WTC11 (cell line): ENCODE data around the gene SPATA46. TPM values are rescaled to one million over a fixed set of nuclear protein-coding genes. Genes with fewer than 3 reads are reported as not detected.

ENCODE experiments used
- ATAC-seq: fragments of 200-7000 bp; cut with Tn5 transposase; 2 replicates; pipeline ENCODE4 v1.10.0; 2021; ENCODE audit warnings: mild to moderate bottlenecking, moderate library complexity
- CTCF ChIA-PET: fragments of 300-600 bp; sonication (Branson Sonifier 250); formaldehyde crosslinking; loops from one replicate; lab custom pipeline; 2021; ENCODE audit warnings: antibody characterized with exemption; lab: Charles Lee
- POLR2A ChIA-PET: fragments of 350-600 bp; sonication (Branson Sonifier 250); formaldehyde crosslinking; loops from one replicate; lab custom pipeline; 2021; ENCODE audit warnings: antibody characterized with exemption; lab: Charles Lee
- DNase-seq: peaks from one replicate; pipeline ENCODE4 v3.0.0; 2021; ENCODE audit warnings: low spot score
- H3K27ac Mint-ChIP-seq: 2 replicates; pipeline ENCODE4 v1.8.0; 2021; ENCODE audit warnings: mixed read lengths
- H3K27me3 Mint-ChIP-seq: 2 replicates; pipeline ENCODE4 v1.8.0; 2021; ENCODE audit warnings: low read depth, mild to moderate bottlenecking, moderate library complexity, mixed read lengths
- H3K36me3 Mint-ChIP-seq: 2 replicates; pipeline ENCODE4 v1.8.0; 2021; ENCODE audit warnings: mixed read lengths
- H3K4me1 Mint-ChIP-seq: 2 replicates; pipeline ENCODE4 v1.8.0; 2022; ENCODE audit warnings: mixed read lengths
- H3K4me3 Mint-ChIP-seq: 2 replicates; pipeline ENCODE4 v1.8.0; 2021; ENCODE audit warnings: mild to moderate bottlenecking, moderate library complexity, mixed read lengths
- H3K9me3 Mint-ChIP-seq: 2 replicates; pipeline ENCODE4 v1.8.0; 2021; ENCODE audit warnings: mixed read lengths
- ATF6 ChIP-seq: sonication (generic); formaldehyde crosslinking; IDR thresholded peaks from 2 replicates; pipeline ENCODE4 v1.8.1; 2023; ENCODE audit warnings: mild to moderate bottlenecking, missing genetic modification reagents
- ELF4 ChIP-seq: sonication (generic); formaldehyde crosslinking; IDR thresholded peaks from 2 replicates; pipeline ENCODE4 v1.8.1; 2022; ENCODE audit warnings: low read depth, mild to moderate bottlenecking, moderate library complexity, missing genetic modification reagents
- GTF2I ChIP-seq: fragments of 250-450 bp; sonication (Bioruptor Pico); conservative IDR thresholded peaks from 2 replicates; pipeline ENCODE4 v1.4.0; 2021; ENCODE audit warnings: mild to moderate bottlenecking
- HMGA2 ChIP-seq: fragments of 250-450 bp; sonication (Bioruptor Pico); IDR thresholded peaks from 2 replicates; pipeline ENCODE4 v1.4.0; 2021; ENCODE audit warnings: mild to moderate bottlenecking, moderate library complexity
- NFE2L1 ChIP-seq: sonication (generic); formaldehyde crosslinking; IDR thresholded peaks from 2 replicates; pipeline ENCODE4 v1.8.1; 2023; ENCODE audit warnings: missing genetic modification reagents
- RELA ChIP-seq: sonication (generic); formaldehyde crosslinking; IDR thresholded peaks from 2 replicates; pipeline ENCODE4 v1.8.1; 2022; ENCODE audit warnings: missing genetic modification reagents, mild to moderate bottlenecking, borderline replicate concordance
- ZBTB21 ChIP-seq: sonication (generic); formaldehyde crosslinking; IDR thresholded peaks from 2 replicates; pipeline ENCODE4 v1.8.1; 2023; ENCODE audit warnings: mild to moderate bottlenecking, missing genetic modification reagents, borderline replicate concordance
- ZNF121 ChIP-seq: sonication (generic); formaldehyde crosslinking; IDR thresholded peaks from 2 replicates; pipeline ENCODE4 v1.8.0; 2023; ENCODE audit warnings: missing genetic modification reagents
- total RNA-seq: library from RNA; stranded (reverse); gene quantifications from 3 replicates; pipeline ENCODE4 v1.2.3, GENCODE V29; 2021
- TF ChIP-seq, protein P1 (sequence below): sonication (generic); formaldehyde crosslinking; IDR thresholded peaks from 2 replicates; pipeline ENCODE4 v1.8.0; 2022; ENCODE audit warnings: missing genetic modification reagents
- TF ChIP-seq, protein P2 (sequence below): fragments of 250-450 bp; sonication (Bioruptor Pico); IDR thresholded peaks from 2 replicates; pipeline ENCODE4 v1.9.0; 2021; ENCODE audit warnings: mild to moderate bottlenecking, borderline replicate concordance
- TF ChIP-seq, protein P3 (sequence below): sonication (generic); formaldehyde crosslinking; IDR thresholded peaks from 2 replicates; pipeline ENCODE4 v1.8.1; 2022; ENCODE audit warnings: low read depth, missing genetic modification reagents, borderline replicate concordance

The SPATA46 gene
- total RNA-seq, 1 experiment from 2014 or later: not detected

GRCh38 chr1:162384116-162384515 lies 7.5 kb upstream of the SPATA46 start:
- CTCF ChIA-PET: interaction anchor here (1.1 to 1.4 kb wide), 3 partner anchors 15 to 328 kb away, joined by 4 to 6 read pairs (median 4); no protein-coding TSS in a partner anchor
- Mint-ChIP-seq H3K4me3 (no peak overlapping the region), H3K27ac (no peak overlapping the region; the same call in 1 of the 2 replicates), H3K4me1 (peaks cover 12% of the 10 kb centered on the region; the same call in 1 of the 2 replicates), H3K9me3 (no peaks in the 10 kb centered on the region), H3K36me3 (peaks cover 23% of the 10 kb centered on the region), H3K27me3 (no peaks in the 10 kb centered on the region)
- DNase-seq (no peak), ATAC-seq (no peak)
- POLR2A ChIA-PET: no interaction called here
- no peak for TF ChIP-seq ZNF121 (CRISPR knock-in tag)
- TF ChIP-seq, protein P1, sequence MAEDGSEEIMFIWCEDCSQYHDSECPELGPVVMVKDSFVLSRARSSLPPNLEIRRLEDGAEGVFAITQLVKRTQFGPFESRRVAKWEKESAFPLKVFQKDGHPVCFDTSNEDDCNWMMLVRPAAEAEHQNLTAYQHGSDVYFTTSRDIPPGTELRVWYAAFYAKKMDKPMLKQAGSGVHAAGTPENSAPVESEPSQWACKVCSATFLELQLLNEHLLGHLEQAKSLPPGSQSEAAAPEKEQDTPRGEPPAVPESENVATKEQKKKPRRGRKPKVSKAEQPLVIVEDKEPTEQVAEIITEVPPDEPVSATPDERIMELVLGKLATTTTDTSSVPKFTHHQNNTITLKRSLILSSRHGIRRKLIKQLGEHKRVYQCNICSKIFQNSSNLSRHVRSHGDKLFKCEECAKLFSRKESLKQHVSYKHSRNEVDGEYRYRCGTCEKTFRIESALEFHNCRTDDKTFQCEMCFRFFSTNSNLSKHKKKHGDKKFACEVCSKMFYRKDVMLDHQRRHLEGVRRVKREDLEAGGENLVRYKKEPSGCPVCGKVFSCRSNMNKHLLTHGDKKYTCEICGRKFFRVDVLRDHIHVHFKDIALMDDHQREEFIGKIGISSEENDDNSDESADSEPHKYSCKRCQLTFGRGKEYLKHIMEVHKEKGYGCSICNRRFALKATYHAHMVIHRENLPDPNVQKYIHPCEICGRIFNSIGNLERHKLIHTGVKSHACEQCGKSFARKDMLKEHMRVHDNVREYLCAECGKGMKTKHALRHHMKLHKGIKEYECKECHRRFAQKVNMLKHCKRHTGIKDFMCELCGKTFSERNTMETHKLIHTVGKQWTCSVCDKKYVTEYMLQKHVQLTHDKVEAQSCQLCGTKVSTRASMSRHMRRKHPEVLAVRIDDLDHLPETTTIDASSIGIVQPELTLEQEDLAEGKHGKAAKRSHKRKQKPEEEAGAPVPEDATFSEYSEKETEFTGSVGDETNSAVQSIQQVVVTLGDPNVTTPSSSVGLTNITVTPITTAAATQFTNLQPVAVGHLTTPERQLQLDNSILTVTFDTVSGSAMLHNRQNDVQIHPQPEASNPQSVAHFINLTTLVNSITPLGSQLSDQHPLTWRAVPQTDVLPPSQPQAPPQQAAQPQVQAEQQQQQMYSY (CRISPR knock-in tag): no peak
- TF ChIP-seq ELF4 (CRISPR knock-in tag): no peak
- no peak for TF ChIP-seq ATF6 (CRISPR knock-in tag)
- no peak for TF ChIP-seq RELA (CRISPR knock-in tag)
- TF ChIP-seq, protein P2, sequence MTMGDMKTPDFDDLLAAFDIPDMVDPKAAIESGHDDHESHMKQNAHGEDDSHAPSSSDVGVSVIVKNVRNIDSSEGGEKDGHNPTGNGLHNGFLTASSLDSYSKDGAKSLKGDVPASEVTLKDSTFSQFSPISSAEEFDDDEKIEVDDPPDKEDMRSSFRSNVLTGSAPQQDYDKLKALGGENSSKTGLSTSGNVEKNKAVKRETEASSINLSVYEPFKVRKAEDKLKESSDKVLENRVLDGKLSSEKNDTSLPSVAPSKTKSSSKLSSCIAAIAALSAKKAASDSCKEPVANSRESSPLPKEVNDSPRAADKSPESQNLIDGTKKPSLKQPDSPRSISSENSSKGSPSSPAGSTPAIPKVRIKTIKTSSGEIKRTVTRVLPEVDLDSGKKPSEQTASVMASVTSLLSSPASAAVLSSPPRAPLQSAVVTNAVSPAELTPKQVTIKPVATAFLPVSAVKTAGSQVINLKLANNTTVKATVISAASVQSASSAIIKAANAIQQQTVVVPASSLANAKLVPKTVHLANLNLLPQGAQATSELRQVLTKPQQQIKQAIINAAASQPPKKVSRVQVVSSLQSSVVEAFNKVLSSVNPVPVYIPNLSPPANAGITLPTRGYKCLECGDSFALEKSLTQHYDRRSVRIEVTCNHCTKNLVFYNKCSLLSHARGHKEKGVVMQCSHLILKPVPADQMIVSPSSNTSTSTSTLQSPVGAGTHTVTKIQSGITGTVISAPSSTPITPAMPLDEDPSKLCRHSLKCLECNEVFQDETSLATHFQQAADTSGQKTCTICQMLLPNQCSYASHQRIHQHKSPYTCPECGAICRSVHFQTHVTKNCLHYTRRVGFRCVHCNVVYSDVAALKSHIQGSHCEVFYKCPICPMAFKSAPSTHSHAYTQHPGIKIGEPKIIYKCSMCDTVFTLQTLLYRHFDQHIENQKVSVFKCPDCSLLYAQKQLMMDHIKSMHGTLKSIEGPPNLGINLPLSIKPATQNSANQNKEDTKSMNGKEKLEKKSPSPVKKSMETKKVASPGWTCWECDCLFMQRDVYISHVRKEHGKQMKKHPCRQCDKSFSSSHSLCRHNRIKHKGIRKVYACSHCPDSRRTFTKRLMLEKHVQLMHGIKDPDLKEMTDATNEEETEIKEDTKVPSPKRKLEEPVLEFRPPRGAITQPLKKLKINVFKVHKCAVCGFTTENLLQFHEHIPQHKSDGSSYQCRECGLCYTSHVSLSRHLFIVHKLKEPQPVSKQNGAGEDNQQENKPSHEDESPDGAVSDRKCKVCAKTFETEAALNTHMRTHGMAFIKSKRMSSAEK (CRISPR knock-in tag): no peak
- no peak for TF ChIP-seq ZBTB21 (CRISPR knock-in tag)
- TF ChIP-seq NFE2L1: no peak

GRCh38 chr1:162383516-162383915 lies 6.9 kb upstream of the SPATA46 start:
- TF ChIP-seq GTF2I: no peak
- TF ChIP-seq, protein P2 (CRISPR knock-in tag): no peak
- TF ChIP-seq, protein P3, sequence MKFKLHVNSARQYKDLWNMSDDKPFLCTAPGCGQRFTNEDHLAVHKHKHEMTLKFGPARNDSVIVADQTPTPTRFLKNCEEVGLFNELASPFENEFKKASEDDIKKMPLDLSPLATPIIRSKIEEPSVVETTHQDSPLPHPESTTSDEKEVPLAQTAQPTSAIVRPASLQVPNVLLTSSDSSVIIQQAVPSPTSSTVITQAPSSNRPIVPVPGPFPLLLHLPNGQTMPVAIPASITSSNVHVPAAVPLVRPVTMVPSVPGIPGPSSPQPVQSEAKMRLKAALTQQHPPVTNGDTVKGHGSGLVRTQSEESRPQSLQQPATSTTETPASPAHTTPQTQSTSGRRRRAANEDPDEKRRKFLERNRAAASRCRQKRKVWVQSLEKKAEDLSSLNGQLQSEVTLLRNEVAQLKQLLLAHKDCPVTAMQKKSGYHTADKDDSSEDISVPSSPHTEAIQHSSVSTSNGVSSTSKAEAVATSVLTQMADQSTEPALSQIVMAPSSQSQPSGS (CRISPR knock-in tag): no peak
- TF ChIP-seq HMGA2 (CRISPR knock-in tag): no peak
- TF ChIP-seq, all 79 proteins: peak for 0
- POLR2A ChIA-PET: no interaction called here
- Mint-ChIP-seq H3K36me3 (peaks cover 23% of the 10 kb centered on the region), H3K9me3 (no peaks in the 10 kb centered on the region), H3K4me3 (no peak overlapping the region), H3K27ac (peak overlapping the region; percentile 53; the same call in 1 of the 2 replicates), H3K27me3 (no peaks in the 10 kb centered on the region), H3K4me1 (peaks cover 6% of the 10 kb centered on the region; the same call in 1 of the 2 replicates)
- no peak for ATAC-seq
- CTCF ChIA-PET: interaction anchor here (1.1 to 1.3 kb wide), 2 partner anchors 16 to 26 kb away, joined by 4 read pairs; no protein-coding TSS in a partner anchor
- no peak for DNase-seq
